Effector memory CD4-positive, alpha-beta T cell (primary cell): ENCODE data around the gene UGT1A9.

ENCODE experiments used
- DNase-seq, 3 donors: peaks; one replicate each; pipeline ENCODE4 v3.0.0-alpha.2; 2020
- H3K27ac ChIP-seq: 2 replicates; pipeline ENCODE4 v1.7.0; 2013; ENCODE audit warnings: mild to moderate bottlenecking, low read length, moderate library complexity; ENCODE audit not compliant: insufficient read depth, poor library complexity, severe bottlenecking
- H3K27me3 ChIP-seq: replicated peaks from 2 replicates; pipeline ENCODE4 v1.7.0; 2013; ENCODE audit warnings: mild to moderate bottlenecking, low read length; ENCODE audit not compliant: insufficient read depth, control insufficient read depth, poor library complexity, severe bottlenecking
- H3K36me3 ChIP-seq: 2 replicates; pipeline ENCODE4 v1.7.0; 2013; ENCODE audit warnings: mild to moderate bottlenecking, low read length, moderate library complexity; ENCODE audit not compliant: control insufficient read depth, insufficient read depth
- H3K4me1 ChIP-seq: 2 replicates; pipeline ENCODE4 v1.7.0; 2013; ENCODE audit warnings: low read length, mild to moderate bottlenecking; ENCODE audit not compliant: control insufficient read depth, insufficient read depth, poor library complexity, severe bottlenecking
- H3K4me3 ChIP-seq: 2 replicates; pipeline ENCODE4 v1.7.0; 2013; ENCODE audit warnings: low read length, low read depth, mild to moderate bottlenecking; ENCODE audit not compliant: insufficient read depth, poor library complexity, severe bottlenecking
- H3K9me3 ChIP-seq: 2 replicates; pipeline ENCODE4 v1.7.0; 2013; ENCODE audit warnings: mild to moderate bottlenecking, low read length, moderate library complexity; ENCODE audit not compliant: control insufficient read depth

The UGT1A9 gene

DNA sequence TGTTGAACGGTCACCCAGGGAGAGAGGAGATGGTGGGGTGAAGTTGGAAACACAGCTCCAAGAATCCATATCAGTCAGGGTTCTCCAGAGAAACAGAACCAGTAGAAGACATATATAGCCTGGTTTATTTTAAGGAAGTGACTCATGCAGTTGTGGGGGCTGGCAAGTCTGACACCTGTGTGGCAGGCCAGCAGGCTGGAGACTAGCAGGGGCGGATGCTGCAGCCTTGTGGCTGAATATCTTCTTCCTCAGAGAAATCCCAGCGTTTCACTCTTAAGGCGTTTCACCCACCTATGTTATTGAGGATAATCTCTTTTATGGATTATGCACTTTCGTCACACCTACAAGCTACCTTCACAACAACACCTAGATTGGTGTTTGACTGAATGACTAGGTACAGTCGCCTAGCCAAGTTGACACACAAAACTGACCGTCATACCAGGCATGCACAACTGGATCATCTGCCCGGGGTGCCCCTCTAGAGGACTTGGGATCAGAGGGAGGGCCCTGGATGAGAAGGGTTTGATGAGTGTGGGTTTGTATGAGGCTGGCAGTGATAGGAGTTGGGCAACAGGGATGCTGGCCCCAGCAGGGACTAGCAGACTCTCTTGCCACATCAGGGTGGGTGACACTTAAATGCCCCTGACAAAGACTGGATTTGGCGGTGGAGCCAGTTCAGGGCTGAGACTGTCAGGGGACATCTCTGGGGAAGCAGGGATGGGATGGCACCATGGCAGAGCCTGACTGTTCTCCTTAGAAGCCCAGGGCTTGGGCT is 129.8 kb downstream of the UGT1A9 start:
- Histone ChIP-seq H3K27me3 (no peaks in the 10 kb centered on the region), H3K27ac (no peak overlapping the region), H3K4me1 (no peaks in the 10 kb centered on the region), H3K36me3 (no peaks in the 10 kb centered on the region), H3K9me3 (no peaks in the 10 kb centered on the region), H3K4me3 (no peak overlapping the region)
- DNase-seq = no peak

- H3K9me3 ChIP-seq = no peaks in the 10 kb centered on the region
- H3K36me3 ChIP-seq = no peaks in the 10 kb centered on the region
- no peak for DNase-seq
- H3K4me1 ChIP-seq = no peaks in the 10 kb centered on the region
- no peak overlapping the region for H3K4me3 ChIP-seq
- H3K27me3 ChIP-seq = no peaks in the 10 kb centered on the region
- no peak overlapping the region for H3K27ac ChIP-seq
Measured at GRCh38 chr2:233802132-233802815, 130.6 kb downstream of the UGT1A9 start.

- Histone ChIP-seq H3K4me3 (no peak overlapping the region), H3K4me1 (no peaks in the 10 kb centered on the region), H3K36me3 (no peaks in the 10 kb centered on the region), H3K9me3 (no peaks in the 10 kb centered on the region), H3K27ac (no peak overlapping the region), H3K27me3 (no peaks in the 10 kb centered on the region)
- no peak for DNase-seq
Measured at GRCh38 chr2:233803292-233803911, 131.7 kb downstream of the UGT1A9 start.

DNA sequence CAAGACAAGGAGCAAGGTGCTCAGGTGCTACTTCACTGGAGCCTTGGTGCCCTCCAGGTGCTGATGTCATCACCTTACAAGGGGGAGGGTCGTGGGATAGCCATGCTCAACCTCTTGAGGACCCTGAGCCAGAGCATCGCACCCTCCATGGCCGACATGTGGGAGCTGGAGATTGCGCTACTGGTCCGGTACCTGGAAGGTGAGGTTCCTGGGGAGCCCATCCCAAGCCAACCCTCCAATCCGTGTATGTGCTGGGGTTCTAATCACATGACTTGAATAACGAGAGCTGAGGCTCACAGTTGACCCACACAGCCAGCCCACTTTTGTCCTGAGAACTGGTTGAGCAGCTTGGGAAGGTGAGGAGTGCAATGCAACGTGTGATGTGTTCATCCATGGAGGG is 132.3 kb downstream of the UGT1A9 start:
- no peaks in the 10 kb centered on the region for H3K36me3 ChIP-seq

GRCh38 chr2:233807215-233807865 is 135.6 kb downstream of the UGT1A9 start:
- no peaks in the 10 kb centered on the region for H3K9me3 ChIP-seq
- H3K27ac ChIP-seq = no peak overlapping the region
- H3K36me3 ChIP-seq = no peaks in the 10 kb centered on the region
- DNase-seq = no peak
- H3K4me1 ChIP-seq = no peaks in the 10 kb centered on the region
- H3K4me3 ChIP-seq = no peak overlapping the region
- H3K27me3 ChIP-seq = peaks cover 3% of the 10 kb centered on the region

More for the DNA sequence above, 132.3 kb downstream of the UGT1A9 start:
- no peaks in the 10 kb centered on the region for H3K9me3 ChIP-seq
- H3K4me3 ChIP-seq = no peak overlapping the region
- no peaks in the 10 kb centered on the region for H3K4me1 ChIP-seq
- H3K27me3 ChIP-seq = no peaks in the 10 kb centered on the region
- H3K27ac ChIP-seq = no peak overlapping the region
- no peak for DNase-seq

DNA sequence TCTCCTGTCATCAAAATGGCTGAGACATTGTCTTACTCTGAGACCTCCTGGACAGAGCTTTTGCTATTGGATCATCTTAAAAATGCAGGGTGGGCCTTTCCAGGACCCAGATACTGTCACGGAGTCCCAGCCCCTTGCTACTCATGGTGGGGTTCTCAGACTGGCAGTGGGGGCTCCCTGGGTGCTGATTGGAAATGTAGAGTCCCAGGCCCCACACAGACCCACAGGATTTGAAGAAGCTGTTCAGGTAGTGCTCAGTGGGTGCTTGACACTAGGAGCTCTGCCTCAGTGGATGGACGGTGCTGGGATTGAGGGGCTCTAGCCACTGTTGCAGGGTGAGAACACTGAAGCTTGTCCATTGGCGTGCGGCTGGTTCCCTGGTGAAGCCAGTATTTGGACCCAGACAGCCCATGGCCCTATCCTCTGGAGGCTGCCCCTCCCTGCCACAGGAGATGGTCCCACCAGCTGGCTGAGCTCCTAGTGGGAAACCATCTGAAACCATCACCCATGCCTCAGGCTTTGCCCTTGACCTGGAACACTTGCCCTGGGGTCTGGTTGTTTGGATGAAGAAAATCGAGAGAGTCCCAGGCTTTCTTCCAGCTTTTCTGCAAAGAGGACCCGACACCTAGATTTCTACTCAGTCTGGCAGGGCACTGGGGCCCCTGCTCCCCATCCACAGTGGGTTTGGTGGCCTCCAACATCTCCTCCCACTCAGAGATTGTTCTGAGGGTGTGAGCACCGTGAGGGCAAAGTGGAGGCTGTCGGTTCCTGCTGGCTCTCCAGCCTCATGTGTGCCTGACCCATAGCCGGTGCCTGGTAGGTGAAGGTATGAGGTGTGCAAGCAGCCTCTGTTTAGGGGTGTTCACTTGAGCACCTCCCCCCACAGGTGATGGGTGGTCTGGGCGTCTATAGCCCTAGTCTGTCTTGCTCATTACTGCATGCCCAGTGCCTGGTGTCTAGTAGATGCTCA is 136.6 kb downstream of the UGT1A9 start:
- Histone ChIP-seq H3K27ac (no peak overlapping the region), H3K27me3 (peaks cover 3% of the 10 kb centered on the region), H3K4me3 (no peak overlapping the region), H3K9me3 (no peaks in the 10 kb centered on the region), H3K36me3 (no peaks in the 10 kb centered on the region), H3K4me1 (no peaks in the 10 kb centered on the region)
- no peak for DNase-seq

DNA sequence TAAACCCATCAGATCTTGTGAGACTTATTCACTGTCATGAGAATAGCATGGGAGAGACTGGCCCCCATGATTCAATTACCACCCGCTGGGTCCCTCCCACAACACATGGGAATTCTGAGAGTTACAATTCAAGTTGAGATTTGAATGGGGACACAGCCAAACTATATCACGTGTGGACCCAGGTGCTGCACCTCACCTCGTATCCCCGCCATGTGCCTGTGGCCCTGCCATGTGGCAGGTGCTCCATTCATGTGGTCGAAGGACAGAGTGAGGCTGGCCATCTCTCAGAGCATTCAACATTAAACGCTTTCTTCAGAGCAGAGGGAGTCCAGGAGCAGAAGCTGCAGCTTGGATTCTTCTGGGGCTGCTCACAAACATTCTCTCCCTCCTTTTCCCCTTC is 138.7 kb downstream of the UGT1A9 start:
- no peaks in the 10 kb centered on the region for H3K36me3 ChIP-seq
- H3K9me3 ChIP-seq = no peaks in the 10 kb centered on the region
- DNase-seq = no peak
- H3K27ac ChIP-seq = no peak overlapping the region
- H3K4me3 ChIP-seq = no peak overlapping the region
- H3K4me1 ChIP-seq = no peaks in the 10 kb centered on the region
- H3K27me3 ChIP-seq = peaks cover 3% of the 10 kb centered on the region

GRCh38 chr2:233811087-233811486 is 139.4 kb downstream of the UGT1A9 start:
- H3K4me1 ChIP-seq = no peaks in the 10 kb centered on the region
- no peak for DNase-seq
- H3K9me3 ChIP-seq = no peaks in the 10 kb centered on the region
- H3K4me3 ChIP-seq = no peak overlapping the region
- no peak overlapping the region for H3K27ac ChIP-seq
- peaks cover 3% of the 10 kb centered on the region for H3K27me3 ChIP-seq
- H3K36me3 ChIP-seq = no peaks in the 10 kb centered on the region

DNA sequence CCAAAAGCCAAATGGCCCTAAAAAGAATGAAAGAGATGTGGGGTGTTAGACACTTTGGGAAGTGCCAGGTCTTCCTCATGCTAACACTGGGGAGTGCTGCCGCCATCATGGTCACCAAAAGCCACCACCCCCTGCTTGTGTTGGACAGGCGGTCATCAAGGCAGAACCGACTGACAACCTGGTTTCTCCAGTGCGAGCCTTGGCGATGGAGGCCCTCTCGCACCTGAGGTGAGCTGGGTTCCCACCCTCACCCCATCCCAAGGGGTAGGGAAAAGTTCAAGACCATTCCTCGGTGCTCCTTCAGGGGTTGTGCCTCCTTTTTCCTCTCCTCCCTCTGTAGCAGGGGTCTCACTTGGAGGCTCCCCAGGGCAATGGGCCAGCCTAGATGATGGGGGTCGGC is 140.0 kb downstream of the UGT1A9 start:
- Histone ChIP-seq H3K9me3 (no peaks in the 10 kb centered on the region), H3K27me3 (peaks cover 3% of the 10 kb centered on the region), H3K27ac (no peak overlapping the region), H3K4me3 (no peak overlapping the region), H3K4me1 (no peaks in the 10 kb centered on the region), H3K36me3 (no peaks in the 10 kb centered on the region)
- DNase-seq = no peak
